ENCODE results near the gene NLRP7. TPM values are rescaled to one million over a fixed set of nuclear protein-coding genes. Genes with fewer than 3 reads are reported as not detected.
"Not testable (repeated sequence)": the region's sequence is repeated elsewhere in the genome, so short reads cannot be mapped to it uniquely, and the experiment has no call there.

The NLRP7 gene
- total RNA-seq, 1 donor from 2014 or later: not detected

- DNase-seq: not testable (repeated sequence)
These were observed 27.4 kb downstream of the NLRP7 start for GRCh38 chr19:54919646-54920563.

- DNase-seq: no peak
These were observed 28.8 kb downstream of the NLRP7 start for GRCh38 chr19:54918499-54918898.

GRCh38 chr19:54916822-54917221 lies 30.5 kb downstream of the NLRP7 start:
- no peak for DNase-seq

GRCh38 chr19:54907899-54908298 lies 39.4 kb downstream of the NLRP7 start:
- DNase-seq: not testable (repeated sequence)

- no peak for DNase-seq
These were observed 40.5 kb downstream of the NLRP7 start for GRCh38 chr19:54906819-54907218.

- DNase-seq: no peak
These were observed 41.4 kb downstream of the NLRP7 start, which contains the start of gene NCR1 for GRCh38 chr19:54905803-54906511. Gene NCR1 (plus strand): TSS chr19:54906148. CDS start chr19:54906188, 40 bp downstream.

GRCh38 chr19:54905421-54905802 lies 41.9 kb downstream of the NLRP7 start:
- no peak for DNase-seq

- not testable (repeated sequence) for DNase-seq
These were observed 43.1 kb downstream of the NLRP7 start for GRCh38 chr19:54904261-54904660.

- no peak for DNase-seq
These were observed 44.0 kb downstream of the NLRP7 start for GRCh38 chr19:54903303-54903702.

GRCh38 chr19:54902061-54902460 lies 45.3 kb downstream of the NLRP7 start:
- DNase-seq: no peak

GRCh38 chr19:54901153-54901552 lies 46.2 kb downstream of the NLRP7 start:
- DNase-seq: not testable (repeated sequence)

- DNase-seq: not testable (repeated sequence)
These were observed 47.7 kb downstream of the NLRP7 start for GRCh38 chr19:54899646-54900045.

GRCh38 chr19:54898685-54899084 lies 48.6 kb downstream of the NLRP7 start:
- not testable (repeated sequence) for DNase-seq

- no peak for DNase-seq
These were observed 51.3 kb downstream of the NLRP7 start for GRCh38 chr19:54896036-54896435.

GRCh38 chr19:54894106-54894505 lies 53.2 kb downstream of the NLRP7 start:
- not testable (repeated sequence) for DNase-seq

- no peak for DNase-seq
These were observed 53.9 kb downstream of the NLRP7 start for GRCh38 chr19:54893406-54893805.

GRCh38 chr19:54889566-54889965 lies 57.8 kb downstream of the NLRP7 start:
- no peak for DNase-seq

GRCh38 chr19:54888239-54888638 lies 59.1 kb downstream of the NLRP7 start:
- no peak for DNase-seq

- no peak for DNase-seq
These were observed 64.1 kb downstream of the NLRP7 start for GRCh38 chr19:54883228-54883627.

- no peak for DNase-seq
These were observed 64.6 kb downstream of the NLRP7 start for GRCh38 chr19:54882758-54883157.

GRCh38 chr19:54881884-54882283 lies 65.4 kb downstream of the NLRP7 start:
- DNase-seq: no peak

- DNase-seq: no peak
These were observed 69.9 kb downstream of the NLRP7 start for GRCh38 chr19:54877471-54877870.

- DNase-seq: no peak
These were observed 71.8 kb downstream of the NLRP7 start for GRCh38 chr19:54875506-54875905.
